Lower leg skin (tissue), 4 donors: Measurements from ENCODE around the gene POLR3H. TPM values are rescaled to one million over a fixed set of nuclear protein-coding genes. Genes with fewer than 3 reads are reported as not detected.

ENCODE experiments used
- DNase-seq, 2 donors: peaks; one replicate each; pipeline ENCODE4 v3.0.0-alpha.2; 2019; ENCODE audit warnings: low spot score in 2 of 2
- H3K4me3 ChIP-seq: fragments of 200-600 bp; sonication (generic); 2 replicates; pipeline ENCODE4 v1.5.1; 2017; ENCODE audit warnings: mild to moderate bottlenecking, low read depth; ENCODE audit not compliant: poor library complexity, severe bottlenecking
- POLR2A ChIP-seq, 2 donors: fragments of 450-650 bp; IDR thresholded peaks; one replicate each; pipeline ENCODE4 v1.6.1; 2016 to 2017; ENCODE audit warnings: antibody characterized with exemption in 2 of 2, mild to moderate bottlenecking in 1 of 2, moderate library complexity in 1 of 2
- WGBS, 2 donors: methylation state at CpG; one replicate each; pipeline ENCODE4 v1.1.5; 2018; 5-methylcytosine and 5-hydroxymethylcytosine counted together
- intact Hi-C: fragments of 100-400 bp; cut with DNase I; formaldehyde crosslinking; loops from one replicate; pipeline ENCODE4 v1.15.0; 2023; ENCODE audit warnings: low total_unique reads
- total RNA-seq, 4 donors: library from RNA; depleted of rRNA; stranded (reverse); fragments of >200 nt; gene quantifications; one replicate each; pipeline ENCODE4 v1.1.0, GENCODE V29; 2016
- TF ChIP-seq, protein P1 (sequence below), 3 donors: fragments of 450-650 bp; IDR thresholded peaks; one replicate each; pipeline ENCODE4 v1.5.1; 2016; ENCODE audit warnings: antibody characterized with exemption in 3 of 3, mild to moderate bottlenecking in 3 of 3, moderate library complexity in 2 of 3

The POLR3H gene
- total RNA-seq, 4 donors from 2014 or later, result 8.7 to 19.7 (median 16.4) TPM

DNA sequence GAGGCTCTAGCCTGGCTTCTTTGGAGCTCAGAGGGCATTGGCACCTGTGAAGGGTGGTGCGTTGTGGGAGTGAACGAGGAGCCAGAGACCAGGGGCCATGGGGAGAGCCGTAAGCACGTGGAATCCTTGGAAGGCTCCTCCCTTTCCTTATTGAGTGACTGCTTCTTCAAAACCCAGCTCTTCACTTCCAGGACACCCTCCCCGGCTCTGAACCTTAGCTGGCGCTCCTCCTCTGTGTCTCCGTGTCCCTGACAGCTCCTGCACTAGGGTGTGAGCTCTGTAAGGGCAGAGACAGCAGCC, 26.3 kb downstream of the POLR3H start:
- TF ChIP-seq POLR2A (IDR thresholded peaks at IDR 0.05), result no peak
- TF ChIP-seq, protein P1, sequence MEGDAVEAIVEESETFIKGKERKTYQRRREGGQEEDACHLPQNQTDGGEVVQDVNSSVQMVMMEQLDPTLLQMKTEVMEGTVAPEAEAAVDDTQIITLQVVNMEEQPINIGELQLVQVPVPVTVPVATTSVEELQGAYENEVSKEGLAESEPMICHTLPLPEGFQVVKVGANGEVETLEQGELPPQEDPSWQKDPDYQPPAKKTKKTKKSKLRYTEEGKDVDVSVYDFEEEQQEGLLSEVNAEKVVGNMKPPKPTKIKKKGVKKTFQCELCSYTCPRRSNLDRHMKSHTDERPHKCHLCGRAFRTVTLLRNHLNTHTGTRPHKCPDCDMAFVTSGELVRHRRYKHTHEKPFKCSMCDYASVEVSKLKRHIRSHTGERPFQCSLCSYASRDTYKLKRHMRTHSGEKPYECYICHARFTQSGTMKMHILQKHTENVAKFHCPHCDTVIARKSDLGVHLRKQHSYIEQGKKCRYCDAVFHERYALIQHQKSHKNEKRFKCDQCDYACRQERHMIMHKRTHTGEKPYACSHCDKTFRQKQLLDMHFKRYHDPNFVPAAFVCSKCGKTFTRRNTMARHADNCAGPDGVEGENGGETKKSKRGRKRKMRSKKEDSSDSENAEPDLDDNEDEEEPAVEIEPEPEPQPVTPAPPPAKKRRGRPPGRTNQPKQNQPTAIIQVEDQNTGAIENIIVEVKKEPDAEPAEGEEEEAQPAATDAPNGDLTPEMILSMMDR (IDR thresholded peaks at IDR 0.05), result no peak
- intact Hi-C loops, result no loop called here
- WGBS, 2 donors, result 46 to 51% methylated on average over 7 of the region's 7 CpGs
- no peak for DNase-seq
- no peak overlapping the region for H3K4me3 ChIP-seq

DNA sequence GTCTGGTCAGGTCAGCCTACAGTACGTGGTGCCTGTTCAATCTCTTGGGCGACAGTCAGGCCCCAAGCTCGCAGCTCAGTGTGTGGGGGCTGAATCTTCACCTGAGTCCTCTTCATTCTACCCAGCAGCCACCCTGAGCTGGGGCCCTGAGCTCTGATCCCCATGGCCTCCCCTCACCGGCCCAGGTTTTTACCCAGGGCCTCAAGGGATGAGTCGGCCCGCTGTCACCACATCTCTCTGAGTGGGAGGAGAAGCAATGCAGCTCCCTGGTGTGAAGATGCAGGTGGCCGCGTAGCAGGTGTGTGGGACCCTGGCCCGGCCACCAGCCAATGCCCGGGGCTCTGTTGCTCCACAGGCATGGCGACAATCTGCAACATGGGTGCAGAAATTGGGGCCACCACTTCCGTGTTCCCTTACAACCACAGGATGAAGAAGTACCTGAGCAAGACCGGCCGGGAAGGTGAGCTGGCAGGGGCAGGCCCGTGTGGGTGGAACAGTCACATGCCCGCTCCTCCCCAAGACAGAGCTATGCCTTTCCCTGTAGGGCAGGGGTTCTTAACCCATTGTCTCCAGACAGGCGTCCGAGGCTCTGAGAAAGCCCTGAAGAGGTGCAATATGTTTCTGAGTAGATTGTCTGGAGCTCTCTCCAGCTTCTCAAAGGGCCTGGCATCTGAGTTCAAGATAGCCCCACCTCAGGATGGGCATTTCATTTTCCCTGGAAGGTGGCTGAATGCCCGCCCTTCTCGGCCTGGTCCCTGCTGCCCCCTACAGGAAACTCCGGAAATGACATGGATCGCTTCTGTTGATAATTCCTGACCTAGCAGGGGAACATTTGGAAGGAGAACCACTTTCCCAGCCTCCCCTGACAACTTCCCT, 26.9 kb downstream of the POLR3H start:
- DNase-seq, result peak; percentile 74 to 94
- 35 to 41% methylated on average over 17 to 22 of the region's 22 CpGs for WGBS, 2 donors
- no peak overlapping the region for H3K4me3 ChIP-seq
- TF ChIP-seq, protein P1 (IDR thresholded peaks at IDR 0.05), result peak in 2 of 3 donors; percentile 50 to 63
- no peak for TF ChIP-seq POLR2A (IDR thresholded peaks at IDR 0.05)
- intact Hi-C loops, result no loop called here

DNA sequence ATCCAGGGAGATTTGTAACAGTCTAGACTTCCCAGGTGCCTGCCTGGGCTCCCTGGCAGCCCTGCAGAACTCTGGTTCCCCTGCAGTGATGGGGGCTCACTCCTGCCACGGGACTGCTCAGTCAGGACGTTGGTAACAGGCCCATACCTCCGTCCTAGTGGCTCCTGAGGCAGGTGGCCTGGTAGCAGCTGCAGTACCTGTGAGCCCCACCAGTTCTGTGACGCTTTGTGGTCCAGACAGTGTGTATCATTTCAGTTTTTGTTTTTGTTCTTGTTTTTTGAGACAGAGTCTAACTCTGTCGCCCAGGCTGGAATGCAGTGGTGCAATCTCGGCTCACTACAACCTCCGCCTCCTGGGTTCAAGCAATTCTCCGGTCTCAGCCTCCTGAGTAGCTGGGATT, 27.8 kb downstream of the POLR3H start:
- 88 to 91% methylated on average over 8 of the region's 8 CpGs for WGBS, 2 donors
- no peak for DNase-seq
- H3K4me3 ChIP-seq, result no peak overlapping the region
- intact Hi-C loops, result no loop called here
- TF ChIP-seq, protein P1 (IDR thresholded peaks at IDR 0.05), result no peak
- no peak for TF ChIP-seq POLR2A (IDR thresholded peaks at IDR 0.05)

DNA sequence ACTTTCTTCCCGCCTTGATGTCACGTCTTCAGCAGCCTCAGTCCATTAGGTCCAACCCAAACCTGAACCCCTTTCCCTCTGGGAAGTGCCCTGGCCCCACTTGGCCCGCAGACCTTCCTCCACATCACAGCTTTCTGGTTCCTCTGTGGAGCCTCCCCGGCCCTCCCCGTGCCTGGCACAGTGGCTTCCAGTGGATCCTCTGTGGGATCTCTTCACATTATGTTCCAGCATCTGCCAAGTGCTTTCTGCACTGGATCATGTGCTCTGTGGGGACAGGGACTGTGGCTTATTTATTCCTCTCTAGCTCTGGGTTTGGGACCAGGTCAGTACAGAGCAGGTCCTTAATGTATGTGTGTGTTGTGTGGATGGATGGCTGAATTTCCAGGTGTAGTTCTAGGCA, 30.9 kb downstream of the POLR3H start:
- no peak for DNase-seq
- no peak overlapping the region for H3K4me3 ChIP-seq
- 30 to 65% methylated on average over 5 of the region's 5 CpGs for WGBS, 2 donors
- TF ChIP-seq, protein P1 (IDR thresholded peaks at IDR 0.05), result no peak
- no peak for TF ChIP-seq POLR2A (IDR thresholded peaks at IDR 0.05)
- intact Hi-C loops, result no loop called here

DNA sequence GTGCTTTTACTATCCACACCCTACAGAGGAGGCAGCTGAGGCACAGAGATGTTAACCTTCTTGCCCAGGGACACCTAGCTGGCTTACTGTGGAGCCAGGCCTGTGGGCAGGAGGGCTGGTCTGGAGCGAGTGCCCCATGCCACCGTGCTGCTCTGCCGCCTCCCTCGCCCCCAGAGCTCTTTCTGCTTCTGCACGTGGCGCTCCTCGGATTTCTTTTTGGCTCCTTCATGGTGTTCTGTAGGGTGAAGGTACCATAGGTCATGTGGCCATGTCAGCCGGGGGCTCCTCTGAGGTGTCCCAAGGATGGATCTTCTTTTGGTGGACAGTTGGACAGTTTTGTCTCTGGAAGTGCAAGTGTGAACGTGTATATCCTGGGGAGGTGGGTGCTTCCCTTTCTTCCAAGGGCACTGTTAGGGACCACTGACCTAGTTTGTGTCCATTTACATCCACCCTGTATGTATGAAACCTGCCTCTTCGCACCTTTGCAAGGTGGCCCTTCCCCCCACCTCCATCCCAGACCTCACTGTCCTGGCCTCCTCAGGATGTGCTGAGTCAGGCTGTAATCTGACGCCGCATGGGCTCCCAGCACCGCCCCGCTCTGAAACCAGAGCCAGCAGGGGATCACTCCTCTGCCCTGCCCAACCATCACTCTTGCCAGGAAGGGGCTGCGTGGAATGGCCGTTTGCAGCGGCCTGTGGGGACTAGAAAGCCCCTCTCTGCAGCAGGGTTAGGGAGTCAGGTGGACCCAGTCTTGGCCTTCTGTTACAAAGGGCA, 31.7 kb downstream of the POLR3H start:
- no peak overlapping the region for H3K4me3 ChIP-seq
- 67 to 79% methylated on average over 14 to 17 of the region's 17 CpGs for WGBS, 2 donors
- intact Hi-C loops, result no loop called here
- TF ChIP-seq, protein P1 (IDR thresholded peaks at IDR 0.05), result no peak
- no peak for TF ChIP-seq POLR2A (IDR thresholded peaks at IDR 0.05)
- no peak for DNase-seq
